CD8-positive, alpha-beta memory T cell (primary cell): ENCODE data around the gene CLEC4M. TPM values are rescaled to one million over a fixed set of nuclear protein-coding genes. Genes with fewer than 3 reads are reported as not detected.

Experiments
- CTCF ChIA-PET: fragments of 350-600 bp; sonication (Branson Sonifier 250); formaldehyde crosslinking; loops from one replicate; lab custom pipeline; 2021; ENCODE audit warnings: antibody characterized with exemption; lab: Charles Lee
- POLR2A ChIA-PET: fragments of 350-600 bp; sonication (Branson Sonifier 250); formaldehyde crosslinking; loops from one replicate; lab custom pipeline; 2021; ENCODE audit warnings: antibody characterized with exemption; lab: Charles Lee
- DNase-seq, 5 donors: peaks; one replicate each; pipeline versions ENCODE4 v3.0.0 to v3.0.0-alpha.2; 2020 to 2022; ENCODE audit warnings: mixed read lengths in 1 of 5
- H3K27ac ChIP-seq: one replicate; pipeline ENCODE4 v1.7.0; 2013; ENCODE audit warnings: low read depth, mild to moderate bottlenecking, low read length, moderate library complexity
- H3K27me3 ChIP-seq: 2 replicates; pipeline ENCODE4 v1.7.0; 2013; ENCODE audit warnings: low read length, mild to moderate bottlenecking; ENCODE audit not compliant: insufficient read depth, poor library complexity, severe bottlenecking
- H3K36me3 ChIP-seq: 2 replicates; pipeline ENCODE4 v1.7.0; 2013; ENCODE audit warnings: mild to moderate bottlenecking, low read length, moderate library complexity; ENCODE audit not compliant: insufficient read depth
- H3K4me1 ChIP-seq: 2 replicates; pipeline ENCODE4 v1.7.0; 2013; ENCODE audit warnings: mild to moderate bottlenecking, low read length, moderate library complexity; ENCODE audit not compliant: insufficient read depth
- H3K4me3 ChIP-seq: 2 replicates; pipeline ENCODE4 v1.7.0; 2013; ENCODE audit warnings: mild to moderate bottlenecking, low read length
- H3K9me3 ChIP-seq: 2 replicates; pipeline ENCODE4 v1.7.0; 2013; ENCODE audit warnings: mild to moderate bottlenecking, low read length
- H3K27ac Mint-ChIP-seq, 8 donors: one replicate each; pipeline ENCODE4 v1.8.0; 2020 to 2021; ENCODE audit warnings: mixed read lengths in 8 of 8, mild to moderate bottlenecking in 6 of 8, inconsistent platforms in 3 of 8, moderate library complexity in 3 of 8
- H3K27me3 Mint-ChIP-seq, 2 donors: one replicate each; pipeline ENCODE4 v1.8.0; 2020 to 2021; ENCODE audit warnings: mixed read lengths in 2 of 2, mild to moderate bottlenecking in 1 of 2, moderate library complexity in 1 of 2
- H3K36me3 Mint-ChIP-seq, 3 donors: one replicate each; pipeline ENCODE4 v1.8.0; 2020 to 2021; ENCODE audit warnings: mixed read lengths in 3 of 3, inconsistent platforms in 1 of 3, mild to moderate bottlenecking in 1 of 3
- H3K4me1 Mint-ChIP-seq, 3 donors: one replicate each; pipeline ENCODE4 v1.8.0; 2020 to 2021; ENCODE audit warnings: mixed read lengths in 3 of 3, inconsistent platforms in 1 of 3, mild to moderate bottlenecking in 1 of 3
- H3K4me3 Mint-ChIP-seq, 7 donors: one replicate each; pipeline ENCODE4 v1.8.0; 2020 to 2021; ENCODE audit warnings: mixed read lengths in 7 of 7, mild to moderate bottlenecking in 6 of 7, moderate library complexity in 4 of 7, inconsistent platforms in 2 of 7
- H3K9me3 Mint-ChIP-seq, 5 donors: one replicate each; pipeline ENCODE4 v1.8.0; 2020 to 2022; ENCODE audit warnings: mixed read lengths in 5 of 5, mild to moderate bottlenecking in 3 of 5, moderate library complexity in 2 of 5, inconsistent platforms in 1 of 5
- polyA plus RNA-seq: library from polyadenylated mRNA; unstranded; fragments of 300-500 nt; fragmentation: Illumina TruSeq; gene quantifications from one replicate; pipeline ENCODE4 v1.2.3, GENCODE V29; 2021
- total RNA-seq, 2 experiments: library from RNA; stranded (reverse); gene quantifications; one replicate each; pipeline ENCODE4 v1.2.3, GENCODE V29; 2021

CLEC4M gene
- total and polyA plus RNA-seq, 3 experiments from 2014 or later: not detected

DNA sequence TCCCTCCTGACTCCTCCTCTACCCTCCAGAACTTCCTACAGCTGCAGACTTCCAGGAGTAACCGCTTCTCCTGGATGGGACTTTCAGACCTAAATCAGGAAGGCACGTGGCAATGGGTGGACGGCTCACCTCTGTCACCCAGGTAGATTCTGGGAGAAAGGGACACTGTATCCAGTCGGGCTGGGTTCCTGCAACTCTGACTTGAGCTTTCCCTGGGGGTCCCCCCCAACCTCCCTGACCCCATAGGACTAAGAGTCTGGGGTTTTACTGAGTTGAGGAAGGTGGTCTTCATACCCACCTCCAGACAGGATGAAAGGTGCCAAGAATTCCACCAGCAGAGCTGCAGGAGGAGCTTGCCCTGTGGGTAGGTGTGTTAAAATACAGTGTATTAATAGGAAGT lies 4.4 kb downstream of the CLEC4M start:
- H3K36me3 Mint-ChIP-seq: peaks cover 0 to 2% (median 0%) of the 10 kb centered on the region in 3 donors
- CTCF ChIA-PET: interaction anchor here (1.1 kb wide), 1 partner anchor 86 kb away, joined by 3 read pairs; the partner anchor contains the start of gene TRAPPC5
- no peaks in the 10 kb centered on the region for H3K36me3 ChIP-seq
- no peaks in the 10 kb centered on the region for H3K9me3 ChIP-seq
- no peak overlapping the region for H3K4me3 Mint-ChIP-seq
- POLR2A ChIA-PET: no interaction called here
- peaks cover 6 to 13% (median 11%) of the 10 kb centered on the region in 3 donors for H3K4me1 Mint-ChIP-seq
- no peak overlapping the region for H3K27ac ChIP-seq
- DNase-seq: no peak
- H3K27me3 ChIP-seq: no peaks in the 10 kb centered on the region
- H3K9me3 Mint-ChIP-seq: no peaks in the 10 kb centered on the region
- peaks cover 6 to 13% of the 10 kb centered on the region in 2 donors for H3K27me3 Mint-ChIP-seq
- no peak overlapping the region for H3K27ac Mint-ChIP-seq
- peaks cover 6% of the 10 kb centered on the region for H3K4me1 ChIP-seq
- no peak overlapping the region for H3K4me3 ChIP-seq

DNA sequence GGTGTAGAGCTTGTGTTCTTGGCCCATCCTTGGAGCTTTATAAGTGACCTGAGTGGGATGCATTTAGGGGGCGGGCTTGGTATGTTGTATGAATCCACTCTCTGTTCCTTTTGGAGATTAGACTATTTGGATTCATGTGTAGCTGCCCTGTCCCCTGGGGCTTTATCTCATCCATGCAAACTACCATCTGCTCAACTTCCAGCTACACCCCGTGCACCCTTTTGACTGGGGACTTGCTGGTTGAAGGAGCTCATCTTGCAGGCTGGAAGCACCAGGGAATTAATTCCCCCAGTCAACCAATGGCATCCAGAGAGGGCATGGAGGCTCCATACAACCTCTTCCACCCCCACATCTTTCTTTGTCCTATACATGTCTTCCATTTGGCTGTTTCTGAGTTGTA lies 6.1 kb downstream of the CLEC4M start:
- Mint-ChIP-seq H3K4me1 (peaks cover 13 to 24% (median 21%) of the 10 kb centered on the region in 3 donors), H3K9me3 (no peaks in the 10 kb centered on the region), H3K27me3 (peaks cover 1 to 4% of the 10 kb centered on the region in 2 donors), H3K27ac (peak overlapping the region in 1 of 8 donors; percentile 51), H3K36me3 (no peaks in the 10 kb centered on the region), H3K4me3 (no peak overlapping the region)
- H3K4me3 ChIP-seq: no peak overlapping the region
- H3K27me3 ChIP-seq: no peaks in the 10 kb centered on the region
- H3K4me1 ChIP-seq: peaks cover 16% of the 10 kb centered on the region
- no peaks in the 10 kb centered on the region for H3K36me3 ChIP-seq
- no peak for DNase-seq
- POLR2A ChIA-PET: no interaction called here
- H3K27ac ChIP-seq: no peak overlapping the region
- no peaks in the 10 kb centered on the region for H3K9me3 ChIP-seq
- CTCF ChIA-PET: no interaction called here

DNA sequence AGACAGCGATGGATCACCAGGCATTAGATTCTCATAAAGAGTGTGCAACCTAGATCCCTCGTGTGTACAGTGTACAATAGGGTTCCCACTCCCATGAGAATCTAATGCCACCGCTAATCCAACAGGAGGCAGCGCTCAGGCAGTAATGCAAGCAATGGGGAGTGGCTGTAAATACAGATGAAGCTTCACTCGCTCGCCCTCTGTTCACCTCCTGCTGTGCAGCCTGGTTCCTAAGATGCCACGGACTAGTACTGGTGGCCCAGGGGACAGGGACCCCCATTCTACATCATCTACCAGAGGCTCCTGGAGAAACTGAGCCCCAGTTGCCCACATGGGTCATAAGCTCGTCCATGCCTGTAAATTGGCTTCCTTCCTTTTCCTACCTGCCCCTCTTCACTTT lies 8.0 kb downstream of the CLEC4M start:
- H3K4me1 ChIP-seq: peaks cover 16% of the 10 kb centered on the region
- Mint-ChIP-seq H3K4me1 (peaks cover 13 to 24% (median 21%) of the 10 kb centered on the region in 3 donors), H3K27ac (no peak overlapping the region), H3K36me3 (no peaks in the 10 kb centered on the region), H3K9me3 (no peaks in the 10 kb centered on the region), H3K4me3 (no peak overlapping the region), H3K27me3 (peaks cover 3 to 7% of the 10 kb centered on the region in 2 donors)
- H3K36me3 ChIP-seq: no peaks in the 10 kb centered on the region
- no peak overlapping the region for H3K27ac ChIP-seq
- H3K9me3 ChIP-seq: no peaks in the 10 kb centered on the region
- no peak for DNase-seq
- ChIA-PET CTCF (interaction anchor here (1.8 kb wide), 1 partner anchor 90 kb away, joined by 4 read pairs; the partner anchor contains the start of gene TRAPPC5), POLR2A (no interaction called here)
- H3K27me3 ChIP-seq: no peaks in the 10 kb centered on the region
- no peak overlapping the region for H3K4me3 ChIP-seq

DNA sequence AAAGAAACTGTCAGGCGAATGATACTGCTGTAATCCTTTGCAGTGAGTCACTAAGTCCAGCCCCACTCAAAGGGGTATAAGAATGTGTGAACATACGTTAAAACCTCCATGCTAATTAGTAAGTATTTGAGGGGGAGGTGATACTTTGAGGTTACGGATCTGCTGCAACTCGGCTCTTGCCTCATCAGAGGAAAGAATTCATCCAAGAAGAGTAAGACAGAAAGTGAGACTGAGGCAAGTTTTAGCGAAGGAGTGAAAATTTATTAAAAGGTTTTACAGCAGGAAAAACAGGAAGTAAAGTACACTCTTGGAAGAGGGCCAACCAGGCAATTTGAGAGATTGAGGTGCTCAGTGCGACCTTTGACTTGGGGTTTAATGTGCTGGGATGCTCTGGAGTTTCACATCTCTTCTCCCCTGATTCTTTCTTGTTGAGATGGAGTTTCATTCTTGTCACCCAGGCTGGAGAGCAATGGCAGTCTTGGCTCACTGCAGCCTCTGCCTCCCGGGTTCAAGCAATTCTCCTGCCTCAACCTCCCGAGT lies 9.8 kb downstream of the CLEC4M start:
- CTCF ChIA-PET: interaction anchor here (1.1 kb wide), 1 partner anchor 92 kb away, joined by 3 read pairs; the partner anchor contains the start of gene TRAPPC5
- Histone ChIP-seq H3K4me3 (no peak overlapping the region), H3K36me3 (no peaks in the 10 kb centered on the region), H3K27me3 (no peaks in the 10 kb centered on the region), H3K9me3 (no peaks in the 10 kb centered on the region), H3K27ac (no peak overlapping the region), H3K4me1 (peaks cover 16% of the 10 kb centered on the region)
- peaks cover 4 to 7% of the 10 kb centered on the region in 2 donors for H3K27me3 Mint-ChIP-seq
- H3K4me3 Mint-ChIP-seq: peak overlapping the region; percentile 4 to 77 (median 61)
- no peaks in the 10 kb centered on the region for H3K36me3 Mint-ChIP-seq
- POLR2A ChIA-PET: no interaction called here
- H3K9me3 Mint-ChIP-seq: no peaks in the 10 kb centered on the region
- DNase-seq: no peak
- H3K27ac Mint-ChIP-seq: peak overlapping the region in 7 of 8 donors; percentile 10 to 92 (median 31)
- peaks cover 13 to 24% (median 21%) of the 10 kb centered on the region in 3 donors for H3K4me1 Mint-ChIP-seq

DNA sequence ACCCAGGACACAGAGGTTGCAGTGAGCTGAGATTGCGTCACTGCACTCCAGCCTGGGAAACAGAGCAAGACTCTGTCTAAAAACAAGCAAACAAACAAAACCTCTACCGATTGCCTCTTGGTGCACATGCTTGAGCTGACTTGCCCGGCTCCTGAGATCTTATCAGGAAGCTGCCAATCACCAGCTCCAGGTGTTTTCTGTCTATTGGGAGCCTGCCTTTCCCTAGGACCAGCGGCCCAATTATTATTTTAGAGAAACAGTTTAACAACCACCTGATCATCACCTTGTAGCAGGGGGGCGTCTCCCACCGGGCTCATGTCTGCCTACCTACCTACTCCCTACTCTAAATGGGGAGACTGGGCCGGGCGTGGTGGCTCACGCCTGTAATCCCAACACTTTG lies 10.8 kb downstream of the CLEC4M start:
- H3K36me3 ChIP-seq: no peaks in the 10 kb centered on the region
- H3K4me1 ChIP-seq: peaks cover 16% of the 10 kb centered on the region
- H3K27me3 ChIP-seq: no peaks in the 10 kb centered on the region
- no peak overlapping the region for H3K4me3 ChIP-seq
- no peaks in the 10 kb centered on the region for H3K9me3 ChIP-seq
- peaks cover 13 to 24% (median 21%) of the 10 kb centered on the region in 3 donors for H3K4me1 Mint-ChIP-seq
- peak overlapping the region in 1 of 7 donors; percentile 40 for H3K4me3 Mint-ChIP-seq
- no peaks in the 10 kb centered on the region for H3K36me3 Mint-ChIP-seq
- CTCF ChIA-PET: interaction anchor here (0.6 to 1.1 kb wide), 2 partner anchors 93 to 423 kb away, joined by 3 read pairs; partner anchors contain the start of gene TRAPPC5
- no peak overlapping the region for H3K27ac Mint-ChIP-seq
- no peaks in the 10 kb centered on the region for H3K9me3 Mint-ChIP-seq
- DNase-seq: no peak
- POLR2A ChIA-PET: no interaction called here
- H3K27ac ChIP-seq: no peak overlapping the region
- peaks cover 7 to 11% of the 10 kb centered on the region in 2 donors for H3K27me3 Mint-ChIP-seq

DNA sequence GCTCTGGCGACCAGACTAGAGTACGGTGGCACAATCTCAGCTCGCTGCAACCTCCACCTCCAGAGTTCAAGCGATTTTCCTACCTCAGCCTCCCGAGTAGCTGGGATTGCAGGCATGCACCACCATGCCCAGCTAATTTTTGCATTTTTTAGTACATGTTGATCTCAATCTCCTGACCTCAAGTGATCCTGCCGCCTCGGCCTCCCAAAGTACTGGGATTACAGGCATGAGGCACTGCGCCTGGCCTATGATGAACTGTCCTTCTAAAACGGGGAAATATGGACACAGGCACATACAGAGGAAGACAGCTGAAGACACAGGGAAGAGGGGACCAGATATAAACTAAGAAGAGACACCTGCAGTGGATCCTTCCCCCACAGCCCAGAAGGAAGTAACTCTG lies 12.7 kb downstream of the CLEC4M start:
- H3K4me3 Mint-ChIP-seq: no peak overlapping the region

DNA sequence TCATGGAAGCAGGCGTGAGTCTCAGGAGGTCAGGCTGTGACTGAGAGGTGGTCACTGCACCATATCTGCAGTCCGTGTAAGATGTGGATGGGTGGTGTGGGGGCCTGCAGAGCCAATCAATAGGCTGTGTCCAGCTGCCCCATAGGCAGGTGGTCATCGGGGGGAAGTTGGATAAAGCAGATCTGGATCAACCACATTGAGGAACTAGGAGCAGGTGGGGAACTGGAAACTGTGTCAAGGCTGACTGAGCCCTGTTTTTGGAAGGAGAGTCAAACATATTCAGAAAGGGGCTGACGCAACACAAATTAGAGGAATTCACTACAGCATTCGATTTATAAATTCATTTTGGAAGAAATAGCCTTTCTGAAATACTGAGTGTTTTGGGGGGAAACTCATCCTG lies 15.0 kb downstream of the CLEC4M start:
- H3K9me3 Mint-ChIP-seq: no peaks in the 10 kb centered on the region
- H3K27me3 ChIP-seq: no peaks in the 10 kb centered on the region
- no peaks in the 10 kb centered on the region for H3K36me3 ChIP-seq
- H3K4me3 Mint-ChIP-seq: no peak overlapping the region
- no peak overlapping the region for H3K27ac ChIP-seq
- H3K27me3 Mint-ChIP-seq: peaks cover 18 to 29% of the 10 kb centered on the region in 2 donors
- H3K4me3 ChIP-seq: no peak overlapping the region
- no peak for DNase-seq
- ChIA-PET CTCF (interaction anchor here (0.7 kb wide), 1 partner anchor 97 kb away, joined by 3 read pairs; the partner anchor contains the start of gene TRAPPC5), POLR2A (no interaction called here)
- H3K36me3 Mint-ChIP-seq: no peaks in the 10 kb centered on the region
- no peaks in the 10 kb centered on the region for H3K9me3 ChIP-seq
- peaks cover 4% of the 10 kb centered on the region for H3K4me1 ChIP-seq
- H3K27ac Mint-ChIP-seq: peak overlapping the region in 1 of 8 donors; percentile 55
- H3K4me1 Mint-ChIP-seq: peaks cover 1 to 5% (median 4%) of the 10 kb centered on the region in 3 donors

More for the DNA sequence above, 12.7 kb downstream of the CLEC4M start:
- Mint-ChIP-seq H3K9me3 (no peaks in the 10 kb centered on the region), H3K4me1 (peaks cover 13 to 24% (median 21%) of the 10 kb centered on the region in 3 donors), H3K27me3 (peaks cover 7 to 14% of the 10 kb centered on the region in 2 donors), H3K27ac (no peak overlapping the region), H3K36me3 (no peaks in the 10 kb centered on the region)
- no peak overlapping the region for H3K4me3 ChIP-seq
- DNase-seq: no peak
- ChIA-PET POLR2A (no interaction called here), CTCF (no interaction called here)
- H3K27ac ChIP-seq: no peak overlapping the region
- H3K27me3 ChIP-seq: no peaks in the 10 kb centered on the region
- no peaks in the 10 kb centered on the region for H3K9me3 ChIP-seq
- H3K4me1 ChIP-seq: peaks cover 16% of the 10 kb centered on the region
- H3K36me3 ChIP-seq: no peaks in the 10 kb centered on the region

DNA sequence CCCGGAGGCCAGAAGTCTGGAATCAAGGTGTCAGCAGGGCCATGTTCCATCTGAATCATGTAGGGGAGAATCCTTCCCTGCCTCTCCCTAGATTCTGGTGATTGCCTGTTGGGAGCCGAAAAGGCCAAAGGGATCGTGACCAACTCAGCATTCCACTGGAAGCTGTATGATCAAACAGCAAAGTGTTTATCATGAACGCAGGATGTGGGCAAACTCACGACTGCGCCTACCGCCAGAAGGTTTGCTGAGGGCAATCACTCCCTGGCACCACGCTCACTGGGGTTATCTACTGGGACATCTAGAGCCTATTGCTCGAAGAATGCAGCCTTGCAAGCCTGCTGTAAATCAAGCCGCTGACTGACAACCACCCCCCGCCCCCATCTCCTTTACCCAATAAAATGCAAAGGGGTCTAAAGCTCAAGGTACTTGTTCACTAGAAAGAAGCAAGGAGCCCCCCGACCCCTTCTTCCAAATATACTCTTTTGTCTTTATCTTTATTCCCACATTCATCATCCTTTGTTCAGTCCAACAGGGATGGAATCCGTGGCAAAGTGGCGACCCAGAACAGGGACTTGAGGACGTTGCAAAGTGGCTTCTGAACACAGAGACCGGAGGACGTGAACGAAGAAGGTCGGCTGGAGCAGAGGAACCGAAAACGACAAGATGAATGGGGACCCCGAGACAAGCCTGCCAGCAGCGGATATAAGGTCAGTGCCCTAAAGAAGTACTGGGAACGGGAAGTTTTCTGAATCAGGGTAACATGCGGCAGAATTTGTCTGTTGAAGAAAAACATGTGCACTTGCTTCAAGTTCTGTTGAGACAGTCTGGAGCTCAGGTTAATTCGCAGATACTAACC lies 16.8 kb downstream of the CLEC4M start:
- peaks cover 0 to 1% (median 0%) of the 10 kb centered on the region in 3 donors for H3K36me3 Mint-ChIP-seq
- Histone ChIP-seq H3K27ac (no peak overlapping the region), H3K4me3 (no peak overlapping the region), H3K9me3 (no peaks in the 10 kb centered on the region), H3K36me3 (no peaks in the 10 kb centered on the region), H3K4me1 (no peaks in the 10 kb centered on the region), H3K27me3 (no peaks in the 10 kb centered on the region)
- POLR2A ChIA-PET: no interaction called here
- no peak for DNase-seq
- no peak overlapping the region for H3K4me3 Mint-ChIP-seq
- H3K9me3 Mint-ChIP-seq: peaks cover 0 to 2% (median 0%) of the 10 kb centered on the region in 5 donors
- CTCF ChIA-PET: no interaction called here
- no peak overlapping the region for H3K27ac Mint-ChIP-seq
- peaks cover 24 to 45% of the 10 kb centered on the region in 2 donors for H3K27me3 Mint-ChIP-seq
- no peaks in the 10 kb centered on the region for H3K4me1 Mint-ChIP-seq
